ENCODE measurements around the gene GRK5.
"Not testable (repeated sequence)": the region's sequence is repeated elsewhere in the genome, so short reads cannot be mapped to it uniquely, and the experiment has no call there.

The GRK5 gene

GRCh38 chr10:119222537-119222936 lies 15.2 kb downstream of the GRK5 start:
- DNase-seq = peak in 1 of 14 donors; percentile 1

GRCh38 chr10:119222966-119223386 lies 15.6 kb downstream of the GRK5 start:
- DNase-seq = no peak

- no peak for DNase-seq
Measured at GRCh38 chr10:119225083-119225658, 17.8 kb downstream of the GRK5 start.

GRCh38 chr10:119227825-119228224 lies 20.5 kb downstream of the GRK5 start:
- no peak for DNase-seq

- no peak for DNase-seq
Measured at GRCh38 chr10:119231654-119232053, 24.3 kb downstream of the GRK5 start.

GRCh38 chr10:119232439-119232838 lies 25.1 kb downstream of the GRK5 start:
- not testable (repeated sequence) for DNase-seq

- no peak for DNase-seq
Measured at GRCh38 chr10:119233123-119233820, 25.9 kb downstream of the GRK5 start.

GRCh38 chr10:119233821-119234220 lies 26.4 kb downstream of the GRK5 start:
- DNase-seq = no peak

GRCh38 chr10:119235356-119235755 lies 28.0 kb downstream of the GRK5 start:
- DNase-seq = no peak

- no peak for DNase-seq
Measured at GRCh38 chr10:119237722-119238436, 30.5 kb downstream of the GRK5 start.

GRCh38 chr10:119238577-119238976 lies 31.2 kb downstream of the GRK5 start:
- no peak for DNase-seq

- DNase-seq = not testable (repeated sequence)
Measured at GRCh38 chr10:119239015-119239414, 31.6 kb downstream of the GRK5 start.

GRCh38 chr10:119239630-119240029 lies 32.3 kb downstream of the GRK5 start:
- not testable (repeated sequence) for DNase-seq

GRCh38 chr10:119241066-119241465 lies 33.7 kb downstream of the GRK5 start:
- no peak for DNase-seq

- no peak for DNase-seq
Measured at GRCh38 chr10:119242186-119242585, 34.8 kb downstream of the GRK5 start.

GRCh38 chr10:119243488-119243887 lies 36.1 kb downstream of the GRK5 start:
- DNase-seq = no peak

GRCh38 chr10:119243967-119244366 lies 36.6 kb downstream of the GRK5 start:
- no peak for DNase-seq

GRCh38 chr10:119245272-119245671 lies 37.9 kb downstream of the GRK5 start:
- DNase-seq = no peak

- DNase-seq = no peak
Measured at GRCh38 chr10:119246862-119247549, 39.6 kb downstream of the GRK5 start.

GRCh38 chr10:119247550-119247894 lies 40.2 kb downstream of the GRK5 start:
- DNase-seq = no peak

- no peak for DNase-seq
Measured at GRCh38 chr10:119248184-119248583, 40.8 kb downstream of the GRK5 start.

- DNase-seq = no peak
Measured at GRCh38 chr10:119248681-119249080, 41.3 kb downstream of the GRK5 start.

GRCh38 chr10:119250641-119251314 lies 43.4 kb downstream of the GRK5 start:
- no peak for DNase-seq
